NCI-H510A treated with DMSO at 0.1 percent for 48 hours (cell line): ENCODE results near the gene NDEL1.

Experiments used
- DNase-seq: peaks from one replicate; lab custom pipeline; 2025; lab: John Stamatoyannopoulos, UW

The NDEL1 gene

DNA sequence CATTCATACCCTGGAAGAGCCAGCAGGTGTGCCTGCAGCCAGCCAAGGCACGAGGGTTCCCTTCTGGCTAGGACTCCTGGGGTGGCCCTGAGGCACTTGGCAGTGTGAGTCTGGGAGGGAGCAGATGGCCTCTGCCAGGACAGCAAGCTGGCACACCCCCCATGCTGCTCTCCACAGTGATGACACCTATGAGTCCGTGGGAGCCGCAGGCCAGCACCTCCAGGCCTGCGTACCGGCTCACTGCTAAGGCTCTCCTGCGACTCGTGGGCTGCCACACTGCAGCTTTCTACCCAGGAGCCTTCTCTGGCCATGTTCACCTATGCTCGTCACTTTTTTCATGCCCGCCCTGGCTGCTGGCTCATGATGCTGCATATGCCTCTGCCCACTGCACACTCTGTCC, 68.1 kb downstream of the NDEL1 start:
- DNase-seq = no peak

DNA sequence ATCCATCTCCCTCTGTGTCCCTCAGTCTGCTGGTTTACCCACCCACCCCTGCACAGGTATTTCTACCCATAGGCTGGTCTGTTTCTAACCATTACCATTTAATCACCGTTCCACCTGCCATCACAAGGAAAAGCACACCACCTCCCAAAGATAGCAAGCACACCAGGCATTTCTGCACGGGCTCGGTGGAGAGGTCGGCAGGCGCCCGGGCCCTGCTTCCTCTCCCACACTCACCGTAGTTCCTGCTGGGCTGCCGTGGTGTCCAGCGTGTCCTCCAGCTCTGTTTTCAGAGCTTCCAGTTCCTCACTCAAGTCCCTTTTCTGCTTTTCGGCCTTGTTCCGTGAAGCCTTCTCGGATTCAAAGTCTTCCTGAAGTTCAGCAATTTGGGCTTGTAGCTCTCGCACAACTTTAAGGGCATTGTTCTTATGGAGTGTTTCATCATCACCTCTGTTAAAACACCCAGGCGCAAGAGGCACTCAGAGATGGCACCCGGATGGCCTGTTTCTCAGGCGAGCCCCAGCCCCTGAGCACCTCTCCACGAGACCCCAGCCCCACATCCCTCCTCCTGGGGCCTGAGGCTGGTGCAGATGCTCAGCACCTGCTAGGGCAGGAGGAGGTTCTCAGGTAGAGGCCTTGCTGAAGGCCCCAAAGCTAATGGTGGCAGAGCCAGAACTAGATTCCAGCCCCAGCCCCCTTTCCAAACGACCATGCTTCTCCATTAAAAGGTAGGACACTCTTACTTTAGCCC, 69.0 kb downstream of the NDEL1 start:
- no peak for DNase-seq

DNA sequence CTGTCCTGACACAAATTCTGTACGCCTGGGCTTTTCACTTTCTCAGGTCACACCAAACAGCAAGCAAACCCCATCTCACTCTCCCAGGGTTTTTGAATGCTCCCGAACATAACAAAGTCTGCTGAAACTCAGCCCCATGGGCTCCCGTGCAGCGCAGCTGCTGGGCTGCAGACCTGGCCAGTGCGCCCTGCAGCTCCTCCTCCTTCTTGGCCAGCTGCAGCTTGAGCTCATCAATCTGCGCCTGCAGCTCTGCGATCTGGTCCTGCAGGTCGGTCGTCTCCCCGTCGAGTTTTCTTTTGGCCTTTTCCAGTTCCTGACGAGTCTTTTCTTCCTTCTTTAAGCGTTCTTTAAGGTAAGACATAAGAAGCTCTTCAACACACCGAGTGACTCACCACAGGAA, 70.5 kb downstream of the NDEL1 start:
- DNase-seq = no peak

DNA sequence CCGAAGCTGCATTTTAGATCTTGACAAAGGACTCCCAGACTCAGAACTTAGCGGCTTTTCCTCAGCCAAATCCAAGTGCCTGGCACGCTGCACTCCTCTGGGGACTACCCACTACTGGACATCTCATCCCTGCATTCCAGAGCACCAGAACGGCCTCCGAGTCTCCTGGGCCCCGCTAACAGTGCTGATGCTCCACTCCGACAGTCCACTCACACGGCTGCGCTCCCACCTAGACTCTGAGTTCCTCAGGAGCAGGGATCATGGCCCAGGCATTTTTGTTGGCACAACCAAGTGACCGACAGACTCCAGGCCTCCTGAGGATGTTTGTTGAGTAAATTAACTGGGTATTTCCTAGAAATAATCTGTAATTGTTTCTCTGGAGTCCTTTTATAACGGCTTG, 79.1 kb downstream of the NDEL1 start:
- no peak for DNase-seq
